HepG2 (cell line): ENCODE data around the gene DEFB121. TPM values are rescaled to one million over a fixed set of nuclear protein-coding genes. Genes with fewer than 3 reads are reported as not detected.

Source experiments
- DPF2 ChIP-seq: sonication (generic); formaldehyde crosslinking; IDR thresholded peaks from 2 replicates; pipeline ENCODE4 v1.4.0; 2020; ENCODE audit warnings: mild to moderate bottlenecking, low read depth, missing genetic modification reagents, borderline replicate concordance
- EHMT2 ChIP-seq: fragments of 200-600 bp; sonication (generic); IDR thresholded peaks from 2 replicates; pipeline ENCODE4 v1.7.0; 2017; ENCODE audit warnings: antibody characterized with exemption, low read depth, low read length, borderline replicate concordance
- HNRNPH1 ChIP-seq: fragments of 200-400 bp; formaldehyde crosslinking; optimal IDR thresholded peaks from 2 replicates; pipeline ENCODE3; 2017; ENCODE audit warnings: mild to moderate bottlenecking, low read depth, low read length
- IRF2 ChIP-seq: IDR thresholded peaks from 2 replicates; pipeline ENCODE4 v1.6.1; 2018; ENCODE audit warnings: missing genetic modification reagents, missing compliant biosample characterization
- JARID2 ChIP-seq: sonication (generic); formaldehyde crosslinking; IDR thresholded peaks from 2 replicates; pipeline ENCODE4 v1.8.1; 2023; ENCODE audit warnings: missing genetic modification reagents, inconsistent platforms; ENCODE audit not compliant: insufficient replicate concordance
- NAIF1 ChIP-seq: sonication (generic); formaldehyde crosslinking; IDR thresholded peaks from 2 replicates; pipeline ENCODE4 v1.5.0; 2020; ENCODE audit warnings: mild to moderate bottlenecking, missing genetic modification reagents, borderline replicate concordance
- PRPF4 ChIP-seq: fragments of 200-400 bp; formaldehyde crosslinking; IDR thresholded peaks from 2 replicates; pipeline ENCODE4 v1.6.1; 2016; ENCODE audit warnings: low read length, low read depth; ENCODE audit not compliant: poor library complexity, severe bottlenecking
- RBAK ChIP-seq: sonication (generic); formaldehyde crosslinking; IDR thresholded peaks from 2 replicates; pipeline ENCODE4 v1.5.1; 2020; ENCODE audit warnings: mild to moderate bottlenecking, missing genetic modification reagents
- SIN3A ChIP-seq: IDR thresholded peaks from 2 replicates; pipeline ENCODE4 v1.6.1; 2011; ENCODE audit warnings: low read depth, mild to moderate bottlenecking, control low read depth, low read length, borderline replicate concordance
- SOX13 ChIP-seq, 3 experiments: fragments of 450-650 bp in 1 of 3; sonication (generic) in 1 of 3; formaldehyde crosslinking in 1 of 3; IDR thresholded peaks in 2 of 3; conservative IDR thresholded peaks in 1 of 3; 2 replicates each; pipeline versions ENCODE4 v1.5.0 to v1.6.1; 2016 to 2020; ENCODE audit warnings: antibody characterized with exemption in 1 of 3, mild to moderate bottlenecking in 1 of 3, missing compliant biosample characterization in 1 of 3, missing genetic modification reagents in 1 of 3, moderate library complexity in 1 of 3
- TBX2 ChIP-seq: sonication (generic); formaldehyde crosslinking; IDR thresholded peaks from 2 replicates; pipeline ENCODE4 v1.5.0; 2020; ENCODE audit warnings: missing genetic modification reagents, mild to moderate bottlenecking, borderline replicate concordance
- TOE1 ChIP-seq: sonication (generic); formaldehyde crosslinking; IDR thresholded peaks from 2 replicates; pipeline ENCODE4 v1.4.0; 2020; ENCODE audit warnings: mild to moderate bottlenecking, missing genetic modification reagents
- ZNF12 ChIP-seq: sonication (generic); formaldehyde crosslinking; IDR thresholded peaks from 2 replicates; pipeline ENCODE4 v1.5.0; 2020; ENCODE audit warnings: missing genetic modification reagents
- ZNF577 ChIP-seq: sonication (generic); formaldehyde crosslinking; IDR thresholded peaks from 2 replicates; pipeline ENCODE4 v1.4.0; 2020; ENCODE audit warnings: mild to moderate bottlenecking, low read depth, missing genetic modification reagents, borderline replicate concordance
- polyA plus RNA-seq, 8 experiments: library from polyadenylated mRNA; depleted of rRNA in 3 of 8; stranded (reverse) in 7 of 8; unstranded in 1 of 8; fragments of >200 nt; fragmentation: Illumina TruSeq in 4 of 8; extraction: Trizol in 4 of 8; gene quantifications; 2 replicates each; pipeline versions ENCODE4 v1.2.1 to v1.2.3, GENCODE V29; 2011 to 2016; ENCODE audit warnings: low read depth in 4 of 8, missing spikeins in 1 of 8, mixed read lengths in 1 of 8; ENCODE audit not compliant: insufficient read depth in 1 of 8
- total RNA-seq, 5 experiments: library from RNA; depleted of rRNA; stranded (reverse); fragments of >200 nt; fragmentation: Illumina TruSeq; extraction: Trizol; gene quantifications; 2 replicates each; pipeline ENCODE4 v1.2.3, GENCODE V29; 2016; ENCODE audit warnings: low read depth in 1 of 5
- TF ChIP-seq, protein P1 (sequence below): IDR thresholded peaks from 2 replicates; pipeline ENCODE4 v1.6.1; 2016; ENCODE audit warnings: low read depth, missing genetic modification reagents, missing compliant biosample characterization
- TF ChIP-seq, protein P2 (sequence below): sonication (generic); formaldehyde crosslinking; IDR thresholded peaks from 2 replicates; pipeline ENCODE4 v1.5.1; 2020; ENCODE audit warnings: missing genetic modification reagents, mild to moderate bottlenecking, borderline replicate concordance
- TF ChIP-seq, protein P3 (sequence below): sonication (generic); formaldehyde crosslinking; IDR thresholded peaks from 2 replicates; pipeline ENCODE4 v1.8.0; 2022; ENCODE audit warnings: mild to moderate bottlenecking, missing genetic modification reagents

DEFB121 gene
- total and polyA plus RNA-seq, 2 of the 13 experiments (the other 11 are each of a cell fraction or from before 2014, with no cell fraction given): not detected

DNA sequence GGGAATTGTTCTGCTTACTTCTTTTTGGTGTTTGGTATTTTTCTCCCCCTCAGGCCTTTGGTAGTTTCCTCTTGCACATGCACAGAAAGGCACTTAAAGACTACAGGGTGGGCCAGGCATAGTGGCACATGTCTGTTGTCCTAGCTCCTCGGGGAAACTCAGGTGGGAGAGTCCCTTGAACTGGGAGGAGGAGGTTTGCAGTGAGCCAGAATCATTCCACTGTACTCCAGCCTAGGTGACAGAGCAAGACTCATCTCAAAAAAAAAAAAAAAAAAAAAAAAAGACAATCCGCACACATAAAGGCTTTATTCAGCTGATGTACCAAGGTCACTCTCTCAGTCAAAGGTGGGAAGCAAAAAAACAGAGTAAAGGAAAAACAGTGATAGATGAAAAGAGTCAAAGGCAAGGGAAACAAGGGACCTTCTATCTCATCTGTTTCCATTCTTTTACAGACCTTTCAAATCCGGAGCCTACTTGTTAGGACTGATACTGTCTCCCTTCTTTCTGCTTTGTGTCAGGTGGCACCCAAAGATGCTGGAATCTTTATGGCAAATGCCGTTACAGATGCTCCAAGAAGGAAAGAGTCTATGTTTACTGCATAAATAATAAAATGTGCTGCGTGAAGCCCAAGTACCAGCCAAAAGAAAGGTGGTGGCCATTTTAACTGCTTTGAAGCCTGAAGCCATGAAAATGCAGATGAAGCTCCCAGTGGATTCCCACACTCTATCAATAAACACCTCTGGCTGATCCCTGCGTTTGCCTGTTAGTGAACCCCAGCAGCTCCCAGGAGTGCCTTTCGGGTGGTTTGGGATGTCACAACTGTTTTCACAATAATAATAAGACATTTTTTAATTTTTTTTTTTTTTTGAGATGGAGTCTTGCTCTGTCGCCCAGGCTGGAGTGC lies 43.7 kb upstream of the DEFB121 start (continued):
- TF ChIP-seq TOE1 (no peak), PRPF4 (no peak), TBX2 (CRISPR knock-in tag) (peak; percentile 50), RBAK (CRISPR knock-in tag) (no peak), JARID2 (CRISPR knock-in tag) (no peak), IRF2 (CRISPR knock-in tag) (no peak), EHMT2 (peak; percentile 36; the same call in 1 of the 2 replicates), HNRNPH1 (no peak), SOX13 (IDR thresholded peaks at IDR 0.05) (no peak), SOX13 (CRISPR knock-in tag; conservative IDR thresholded peaks at IDR 0.05 in 1 of 2, IDR thresholded peaks at IDR 0.05 in 1 of 2) (peak in 1 of 2 experiments; percentile 89; a peak in 2 of 4 replicates), SIN3A (no peak), ZNF577 (CRISPR knock-in tag) (no peak), NAIF1 (no peak), DPF2 (CRISPR knock-in tag) (no peak), ZNF12 (no peak)
- TF ChIP-seq, protein P1, sequence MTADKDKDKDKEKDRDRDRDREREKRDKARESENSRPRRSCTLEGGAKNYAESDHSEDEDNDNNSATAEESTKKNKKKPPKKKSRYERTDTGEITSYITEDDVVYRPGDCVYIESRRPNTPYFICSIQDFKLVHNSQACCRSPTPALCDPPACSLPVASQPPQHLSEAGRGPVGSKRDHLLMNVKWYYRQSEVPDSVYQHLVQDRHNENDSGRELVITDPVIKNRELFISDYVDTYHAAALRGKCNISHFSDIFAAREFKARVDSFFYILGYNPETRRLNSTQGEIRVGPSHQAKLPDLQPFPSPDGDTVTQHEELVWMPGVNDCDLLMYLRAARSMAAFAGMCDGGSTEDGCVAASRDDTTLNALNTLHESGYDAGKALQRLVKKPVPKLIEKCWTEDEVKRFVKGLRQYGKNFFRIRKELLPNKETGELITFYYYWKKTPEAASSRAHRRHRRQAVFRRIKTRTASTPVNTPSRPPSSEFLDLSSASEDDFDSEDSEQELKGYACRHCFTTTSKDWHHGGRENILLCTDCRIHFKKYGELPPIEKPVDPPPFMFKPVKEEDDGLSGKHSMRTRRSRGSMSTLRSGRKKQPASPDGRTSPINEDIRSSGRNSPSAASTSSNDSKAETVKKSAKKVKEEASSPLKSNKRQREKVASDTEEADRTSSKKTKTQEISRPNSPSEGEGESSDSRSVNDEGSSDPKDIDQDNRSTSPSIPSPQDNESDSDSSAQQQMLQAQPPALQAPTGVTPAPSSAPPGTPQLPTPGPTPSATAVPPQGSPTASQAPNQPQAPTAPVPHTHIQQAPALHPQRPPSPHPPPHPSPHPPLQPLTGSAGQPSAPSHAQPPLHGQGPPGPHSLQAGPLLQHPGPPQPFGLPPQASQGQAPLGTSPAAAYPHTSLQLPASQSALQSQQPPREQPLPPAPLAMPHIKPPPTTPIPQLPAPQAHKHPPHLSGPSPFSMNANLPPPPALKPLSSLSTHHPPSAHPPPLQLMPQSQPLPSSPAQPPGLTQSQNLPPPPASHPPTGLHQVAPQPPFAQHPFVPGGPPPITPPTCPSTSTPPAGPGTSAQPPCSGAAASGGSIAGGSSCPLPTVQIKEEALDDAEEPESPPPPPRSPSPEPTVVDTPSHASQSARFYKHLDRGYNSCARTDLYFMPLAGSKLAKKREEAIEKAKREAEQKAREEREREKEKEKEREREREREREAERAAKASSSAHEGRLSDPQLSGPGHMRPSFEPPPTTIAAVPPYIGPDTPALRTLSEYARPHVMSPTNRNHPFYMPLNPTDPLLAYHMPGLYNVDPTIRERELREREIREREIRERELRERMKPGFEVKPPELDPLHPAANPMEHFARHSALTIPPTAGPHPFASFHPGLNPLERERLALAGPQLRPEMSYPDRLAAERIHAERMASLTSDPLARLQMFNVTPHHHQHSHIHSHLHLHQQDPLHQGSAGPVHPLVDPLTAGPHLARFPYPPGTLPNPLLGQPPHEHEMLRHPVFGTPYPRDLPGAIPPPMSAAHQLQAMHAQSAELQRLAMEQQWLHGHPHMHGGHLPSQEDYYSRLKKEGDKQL: no peak
- TF ChIP-seq, protein P2, sequence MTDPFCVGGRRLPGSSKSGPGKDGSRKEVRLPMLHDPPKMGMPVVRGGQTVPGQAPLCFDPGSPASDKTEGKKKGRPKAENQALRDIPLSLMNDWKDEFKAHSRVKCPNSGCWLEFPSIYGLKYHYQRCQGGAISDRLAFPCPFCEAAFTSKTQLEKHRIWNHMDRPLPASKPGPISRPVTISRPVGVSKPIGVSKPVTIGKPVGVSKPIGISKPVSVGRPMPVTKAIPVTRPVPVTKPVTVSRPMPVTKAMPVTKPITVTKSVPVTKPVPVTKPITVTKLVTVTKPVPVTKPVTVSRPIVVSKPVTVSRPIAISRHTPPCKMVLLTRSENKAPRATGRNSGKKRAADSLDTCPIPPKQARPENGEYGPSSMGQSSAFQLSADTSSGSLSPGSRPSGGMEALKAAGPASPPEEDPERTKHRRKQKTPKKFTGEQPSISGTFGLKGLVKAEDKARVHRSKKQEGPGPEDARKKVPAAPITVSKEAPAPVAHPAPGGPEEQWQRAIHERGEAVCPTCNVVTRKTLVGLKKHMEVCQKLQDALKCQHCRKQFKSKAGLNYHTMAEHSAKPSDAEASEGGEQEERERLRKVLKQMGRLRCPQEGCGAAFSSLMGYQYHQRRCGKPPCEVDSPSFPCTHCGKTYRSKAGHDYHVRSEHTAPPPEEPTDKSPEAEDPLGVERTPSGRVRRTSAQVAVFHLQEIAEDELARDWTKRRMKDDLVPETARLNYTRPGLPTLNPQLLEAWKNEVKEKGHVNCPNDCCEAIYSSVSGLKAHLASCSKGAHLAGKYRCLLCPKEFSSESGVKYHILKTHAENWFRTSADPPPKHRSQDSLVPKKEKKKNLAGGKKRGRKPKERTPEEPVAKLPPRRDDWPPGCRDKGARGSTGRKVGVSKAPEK (CRISPR knock-in tag): no peak
- TF ChIP-seq, protein P3, sequence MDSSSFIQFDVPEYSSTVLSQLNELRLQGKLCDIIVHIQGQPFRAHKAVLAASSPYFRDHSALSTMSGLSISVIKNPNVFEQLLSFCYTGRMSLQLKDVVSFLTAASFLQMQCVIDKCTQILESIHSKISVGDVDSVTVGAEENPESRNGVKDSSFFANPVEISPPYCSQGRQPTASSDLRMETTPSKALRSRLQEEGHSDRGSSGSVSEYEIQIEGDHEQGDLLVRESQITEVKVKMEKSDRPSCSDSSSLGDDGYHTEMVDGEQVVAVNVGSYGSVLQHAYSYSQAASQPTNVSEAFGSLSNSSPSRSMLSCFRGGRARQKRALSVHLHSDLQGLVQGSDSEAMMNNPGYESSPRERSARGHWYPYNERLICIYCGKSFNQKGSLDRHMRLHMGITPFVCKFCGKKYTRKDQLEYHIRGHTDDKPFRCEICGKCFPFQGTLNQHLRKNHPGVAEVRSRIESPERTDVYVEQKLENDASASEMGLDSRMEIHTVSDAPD (CRISPR knock-in tag): no peak
